HG02970 (cell line): Measurements from ENCODE around the gene POLDIP3.

ENCODE experiments used
- ATAC-seq: cut with Tn5 transposase; IDR thresholded peaks from one replicate; pipeline ENCODE4 v1.9.1; 2021; ENCODE audit warnings: mild to moderate bottlenecking, moderate library complexity, moderate number of reproducible peaks; ENCODE audit not compliant: unreplicated experiment, low FRiP score

The POLDIP3 gene

GRCh38 chr22:42614312-42615091 is at the start of gene POLDIP3:
Gene POLDIP3, minus strand, starts transcription at chr22:42614883. Its CDS starts 26 bp downstream, at chr22:42614857.
- peak; percentile 77 for ATAC-seq

GRCh38 chr22:42661985-42662831 is 47.5 kb upstream of the POLDIP3 start:
- peak; percentile 42 for ATAC-seq

GRCh38 chr22:42656578-42656977 is 41.9 kb upstream of the POLDIP3 start:
- no peak for ATAC-seq

- ATAC-seq = no peak
Observed at GRCh38 chr22:42655693-42656092, 41.0 kb upstream of the POLDIP3 start.

- no peak for ATAC-seq
Observed at GRCh38 chr22:42654436-42655073, 39.9 kb upstream of the POLDIP3 start.

- ATAC-seq = no peak
Observed at GRCh38 chr22:42653999-42654398, 39.3 kb upstream of the POLDIP3 start.

- no peak for ATAC-seq
Observed at GRCh38 chr22:42651134-42651533, 36.5 kb upstream of the POLDIP3 start.

GRCh38 chr22:42649246-42650099 is 34.8 kb upstream of the POLDIP3 start, which contains the start of gene CYB5R3:
Gene CYB5R3, minus strand, starts transcription at chr22:42649392. Its CDS starts 77 bp downstream, at chr22:42649315.
- ATAC-seq = peak; percentile 63

GRCh38 chr22:42648368-42649245 is 33.9 kb upstream of the POLDIP3 start:
- peak; percentile 7 for ATAC-seq

- no peak for ATAC-seq
Observed at GRCh38 chr22:42648017-42648367, 33.3 kb upstream of the POLDIP3 start.

- no peak for ATAC-seq
Observed at GRCh38 chr22:42646569-42647525, 32.2 kb upstream of the POLDIP3 start.

- no peak for ATAC-seq
Observed at GRCh38 chr22:42645938-42646568, 31.4 kb upstream of the POLDIP3 start.

- no peak for ATAC-seq
Observed at GRCh38 chr22:42645341-42645937, 30.8 kb upstream of the POLDIP3 start.

GRCh38 chr22:42644422-42645340 is 30.0 kb upstream of the POLDIP3 start:
- no peak for ATAC-seq

GRCh38 chr22:42643634-42644421 is 29.1 kb upstream of the POLDIP3 start:
- no peak for ATAC-seq
